Middle frontal gyrus (tissue), 1 donor: ENCODE results near the gene ZNF236.

ENCODE experiments used
- DNase-seq: peaks from one replicate; pipeline ENCODE4 v3.0.0-alpha.2; 2015; ENCODE audit warnings: low spot score; ENCODE audit errors: extremely low spot score

Gene ZNF236

GRCh38 chr18:76905821-76906220 is 83.5 kb downstream of the ZNF236 start:
- DNase-seq = no peak

- DNase-seq = no peak
These were observed 85.9 kb downstream of the ZNF236 start for GRCh38 chr18:76908277-76908676.

- no peak for DNase-seq
These were observed 87.1 kb downstream of the ZNF236 start for GRCh38 chr18:76909439-76909838.

- DNase-seq = no peak
These were observed 89.1 kb downstream of the ZNF236 start for GRCh38 chr18:76911440-76911839.

GRCh38 chr18:76913583-76913982 is 91.2 kb downstream of the ZNF236 start:
- no peak for DNase-seq

- no peak for DNase-seq
These were observed 92.0 kb downstream of the ZNF236 start for GRCh38 chr18:76914314-76914713.

GRCh38 chr18:76914796-76915195 is 92.4 kb downstream of the ZNF236 start:
- no peak for DNase-seq

- no peak for DNase-seq
These were observed 93.1 kb downstream of the ZNF236 start for GRCh38 chr18:76915456-76915855.

GRCh38 chr18:76920974-76921373 is 98.6 kb downstream of the ZNF236 start:
- DNase-seq = no peak

GRCh38 chr18:76922107-76922506 is 99.8 kb downstream of the ZNF236 start:
- DNase-seq = peak; percentile 66

- DNase-seq = no peak
These were observed 101.2 kb downstream of the ZNF236 start for GRCh38 chr18:76923485-76924085.

GRCh38 chr18:76925501-76925900 is 103.1 kb downstream of the ZNF236 start:
- no peak for DNase-seq

GRCh38 chr18:76927223-76927725 is 104.9 kb downstream of the ZNF236 start:
- DNase-seq = no peak

GRCh38 chr18:76928179-76928868 is 106.0 kb downstream of the ZNF236 start:
- DNase-seq = no peak

GRCh38 chr18:76931171-76931570 is 108.8 kb downstream of the ZNF236 start:
- DNase-seq = no peak

GRCh38 chr18:76932026-76932819 is 109.9 kb downstream of the ZNF236 start:
- no peak for DNase-seq

- no peak for DNase-seq
These were observed 113.5 kb downstream of the ZNF236 start for GRCh38 chr18:76935722-76936337.

- no peak for DNase-seq
These were observed 114.5 kb downstream of the ZNF236 start for GRCh38 chr18:76936877-76937276.

GRCh38 chr18:76937597-76937996 is 115.2 kb downstream of the ZNF236 start:
- no peak for DNase-seq

GRCh38 chr18:76938619-76939018 is 116.3 kb downstream of the ZNF236 start:
- no peak for DNase-seq

- DNase-seq = no peak
These were observed 118.9 kb downstream of the ZNF236 start for GRCh38 chr18:76941284-76941683.
